ENCODE results near the gene CPOX.
"Not testable (repeated sequence)": the region's sequence is repeated elsewhere in the genome, so short reads cannot be mapped to it uniquely, and the experiment has no call there.

Gene CPOX

DNA sequence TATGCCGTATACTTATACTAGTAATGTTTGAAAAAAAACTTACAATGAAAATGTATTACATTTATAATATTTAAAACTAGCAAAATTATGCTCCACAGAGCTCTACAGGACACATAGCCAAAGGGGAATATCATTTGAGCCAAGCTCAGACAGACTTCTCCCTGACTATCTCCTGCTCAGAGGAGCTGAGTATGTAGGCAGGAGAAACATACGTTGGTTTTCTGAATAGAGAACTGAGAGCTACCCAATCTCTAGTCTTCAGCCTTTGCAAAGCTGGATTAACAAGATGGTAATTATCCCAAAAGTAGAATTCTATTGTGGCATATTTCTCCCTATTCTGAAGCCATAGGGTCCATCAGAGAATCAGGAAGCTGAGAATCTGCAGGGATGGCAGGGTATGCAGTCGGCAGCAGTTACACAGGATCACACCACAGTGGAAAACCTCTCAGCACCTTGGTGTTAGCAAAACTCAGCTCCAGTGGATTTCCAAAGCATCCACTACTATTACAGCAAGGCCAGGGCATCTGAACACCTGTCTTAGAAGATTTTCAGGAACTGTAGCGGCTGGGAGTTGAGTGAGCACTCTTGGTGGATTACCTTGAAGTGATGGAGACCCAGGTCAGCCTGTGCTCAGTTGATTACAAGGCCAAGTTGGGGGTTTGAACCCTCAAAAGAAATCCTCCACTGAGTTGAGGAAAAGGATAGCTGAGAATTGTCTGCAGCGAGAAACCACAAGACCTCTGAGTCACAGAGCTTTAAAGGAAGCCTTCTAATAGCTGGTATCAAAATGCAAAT is 31.5 kb downstream of the CPOX start:
- peak; percentile 6 for DNase-seq (ENCODE audit: low read depth)

DNA sequence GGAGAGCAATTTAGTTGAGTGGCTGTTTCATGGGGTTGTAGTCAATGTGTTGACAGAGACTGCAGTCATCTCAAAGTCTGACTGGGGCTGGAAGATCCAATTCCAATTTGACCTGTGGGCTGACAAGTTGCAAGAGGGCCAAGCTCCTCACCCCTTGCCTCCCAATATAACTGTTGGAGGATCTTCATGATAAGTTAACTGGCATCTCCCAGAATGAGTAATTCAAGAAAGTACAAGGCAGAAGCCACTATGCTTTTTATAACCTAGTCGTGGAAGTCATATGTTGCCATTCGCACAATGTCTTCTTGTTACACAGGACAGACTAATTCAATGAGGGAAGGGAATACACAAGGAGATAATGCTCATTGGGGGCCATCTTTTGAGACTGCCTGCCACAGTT is 32.5 kb downstream of the CPOX start:
- DNase-seq (ENCODE audit: low read depth): no peak

DNA sequence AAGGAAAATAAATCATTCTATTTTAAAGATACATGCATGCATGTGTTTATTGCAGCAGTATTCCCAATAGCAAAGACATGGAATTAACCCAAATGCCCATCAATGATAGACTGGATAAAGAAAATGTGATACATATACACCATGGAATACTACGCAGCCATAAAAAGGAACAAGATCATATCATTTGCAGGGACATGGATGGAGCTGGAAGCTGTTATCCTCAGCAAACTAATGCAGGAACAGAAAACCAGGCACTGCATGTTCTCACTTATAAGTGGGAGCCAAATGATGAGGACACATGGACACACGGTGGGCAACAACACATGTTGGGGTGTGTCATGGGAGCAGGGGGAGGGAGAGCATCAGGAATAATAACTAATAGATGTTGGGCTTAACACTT is 33.6 kb downstream of the CPOX start:
- DNase-seq (ENCODE audit: low read depth): not testable (repeated sequence)

DNA sequence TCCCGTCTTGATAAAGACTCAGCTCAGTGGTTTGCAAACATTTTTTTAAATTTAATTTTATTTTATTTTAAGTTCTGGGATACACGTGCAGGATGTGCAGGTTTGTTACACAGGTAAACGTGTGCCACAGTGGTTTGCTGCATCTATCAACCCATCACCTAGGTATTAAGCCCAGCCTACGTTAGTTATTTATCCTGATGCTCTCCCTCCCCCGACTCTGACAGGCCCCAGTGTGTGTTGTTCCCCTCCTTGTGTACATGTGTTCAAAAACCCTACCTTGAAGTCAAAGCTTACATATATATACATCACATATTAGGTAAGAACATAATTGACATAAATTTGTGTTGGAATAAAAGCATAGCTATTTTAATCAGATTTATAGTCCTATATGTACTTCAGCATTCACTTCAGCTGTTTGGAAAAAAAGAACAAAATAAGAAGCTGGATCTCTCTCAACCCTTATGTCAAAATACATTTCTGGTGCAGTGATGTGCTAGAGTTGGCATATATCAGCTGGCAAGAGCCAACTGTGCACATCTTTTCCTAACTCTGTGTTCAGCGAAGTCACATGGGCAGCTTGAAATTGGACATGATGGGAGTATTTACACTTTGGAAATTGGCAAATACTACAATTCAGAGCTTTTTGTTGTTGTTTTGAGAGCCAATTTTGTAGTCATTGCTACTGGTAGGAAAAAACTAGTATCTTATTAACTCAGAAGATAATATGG is 35.1 kb downstream of the CPOX start:
- DNase-seq (ENCODE audit: low read depth): no peak

DNA sequence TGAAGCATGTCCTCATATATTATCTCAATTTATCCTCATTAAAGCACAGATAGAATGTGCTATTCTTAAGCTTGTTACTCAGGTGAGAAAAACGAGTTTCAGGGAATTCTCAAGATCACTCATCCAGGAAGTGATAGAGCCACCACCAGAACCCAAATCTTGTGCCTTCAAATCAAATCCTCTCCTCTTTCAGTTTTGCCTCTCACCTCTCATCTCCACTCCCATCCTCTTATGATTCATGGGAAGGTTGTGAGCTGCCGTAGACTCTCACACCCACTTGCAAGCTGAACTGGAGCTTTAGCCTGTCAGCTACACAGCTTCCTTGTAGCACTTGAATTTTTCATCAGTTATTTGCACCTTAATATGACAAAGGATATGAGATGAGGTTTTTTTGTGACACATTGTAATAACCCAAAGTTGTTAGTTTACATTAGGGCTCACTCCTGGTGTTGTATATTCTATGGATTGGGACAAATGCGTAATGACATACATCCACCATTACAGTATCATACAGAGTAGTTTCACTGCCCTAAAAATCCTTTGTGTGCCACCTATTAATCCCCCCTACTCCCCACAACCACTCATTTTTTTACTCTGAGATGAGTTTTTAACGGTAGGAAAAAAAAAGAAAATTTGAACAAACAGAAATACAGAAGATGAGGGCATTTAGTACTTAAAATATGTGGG is 35.9 kb downstream of the CPOX start:
- DNase-seq (ENCODE audit: low read depth): no peak

DNA sequence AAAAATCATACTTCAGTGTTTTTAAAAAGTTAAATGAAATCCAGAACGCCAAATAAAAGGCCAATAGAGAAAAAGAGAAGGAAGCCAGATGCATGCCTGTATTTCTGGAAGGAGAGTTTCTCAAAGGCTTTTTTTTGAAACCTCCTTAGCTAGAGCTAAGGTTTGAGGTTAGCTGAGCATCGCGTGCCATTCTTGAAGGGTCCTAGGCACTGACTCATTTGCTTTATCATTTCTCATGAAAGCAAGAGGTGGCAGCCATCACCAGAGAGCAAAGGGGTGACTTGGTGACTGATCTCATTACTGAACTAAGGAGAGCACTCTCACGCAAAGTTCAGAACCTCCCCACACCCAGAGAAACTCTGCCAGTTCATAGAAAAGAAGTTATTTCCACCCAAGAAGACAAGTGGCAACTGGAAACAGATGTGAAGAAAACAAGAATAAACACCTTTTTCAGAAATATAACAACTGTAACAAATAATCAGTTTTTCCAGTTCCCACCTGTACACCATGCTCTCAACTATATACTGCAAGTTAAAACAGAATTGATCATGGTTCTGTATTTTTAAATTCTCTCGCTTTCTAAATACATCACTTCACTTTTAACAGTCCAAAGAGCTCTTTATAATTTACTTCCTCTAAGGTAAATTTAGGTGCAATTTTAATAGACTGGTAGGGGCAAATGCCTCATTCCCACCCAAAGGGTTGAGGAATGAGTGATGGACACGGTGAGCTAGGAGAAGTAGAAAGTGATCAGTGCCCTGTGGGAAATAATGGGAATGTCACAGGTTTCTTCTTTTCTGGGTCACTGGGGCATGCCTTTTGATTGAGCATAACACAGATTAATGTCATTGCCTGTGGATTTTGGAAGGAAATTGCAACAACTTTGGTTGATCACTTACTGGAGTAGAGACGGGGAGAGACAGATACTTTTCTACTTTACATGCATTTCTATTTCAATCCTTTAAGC is 37.0 kb downstream of the CPOX start:
- no peak for DNase-seq (ENCODE audit: low read depth)

DNA sequence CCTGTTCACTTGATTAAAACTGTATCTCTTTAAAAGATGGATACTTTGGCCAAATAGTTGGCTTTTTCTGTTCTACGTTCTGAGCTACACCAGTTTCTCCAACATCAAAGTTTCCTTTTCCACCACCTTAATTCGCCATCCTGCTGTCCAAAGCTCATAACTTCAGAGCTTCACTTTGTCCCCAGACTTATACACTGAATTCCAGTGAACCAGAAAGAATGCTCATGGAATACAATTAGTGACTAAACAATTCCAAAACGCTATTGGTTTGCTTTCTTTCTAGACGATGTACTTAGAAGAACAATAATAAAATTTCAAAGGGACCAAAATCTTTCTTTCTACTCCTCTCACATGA is 38.4 kb downstream of the CPOX start:
- DNase-seq (ENCODE audit: low read depth): no peak

DNA sequence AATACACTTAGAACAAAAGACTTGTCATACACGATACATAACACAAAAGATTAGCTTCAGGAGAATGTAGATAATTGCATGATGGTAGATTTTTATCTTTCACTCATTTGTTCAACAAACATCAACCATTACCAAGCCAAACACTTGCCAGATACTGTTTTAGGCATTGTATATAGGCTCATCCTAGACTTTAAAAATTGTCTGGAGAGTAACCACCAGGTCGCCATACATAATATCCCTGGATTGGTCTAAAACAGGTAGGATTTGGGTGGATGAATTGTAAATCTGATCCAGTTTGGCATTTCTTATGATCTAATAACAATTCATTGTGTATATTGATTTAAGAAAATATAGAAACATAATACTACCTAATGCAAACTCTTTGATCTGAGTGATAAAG is 38.8 kb downstream of the CPOX start:
- no peak for DNase-seq (ENCODE audit: low read depth)

DNA sequence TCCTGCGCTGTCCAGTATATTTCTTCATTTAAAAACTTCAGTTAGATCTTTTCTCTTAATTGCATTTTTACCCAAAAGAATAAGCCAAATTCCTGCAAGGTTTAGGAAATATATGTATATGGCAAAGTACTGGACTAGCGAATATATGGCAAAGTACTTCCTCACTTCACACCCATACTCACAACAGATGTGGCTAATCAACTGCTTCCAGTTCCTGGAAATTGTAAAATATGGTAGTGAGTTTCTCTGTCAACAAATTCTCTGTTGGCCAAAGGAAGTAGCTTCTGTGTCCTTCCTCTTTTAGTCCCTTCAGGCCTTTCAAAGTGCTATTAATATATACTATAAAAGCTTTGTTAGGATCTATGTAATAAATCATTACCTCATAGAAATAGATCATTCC is 39.7 kb downstream of the CPOX start:
- DNase-seq (ENCODE audit: low read depth): no peak

DNA sequence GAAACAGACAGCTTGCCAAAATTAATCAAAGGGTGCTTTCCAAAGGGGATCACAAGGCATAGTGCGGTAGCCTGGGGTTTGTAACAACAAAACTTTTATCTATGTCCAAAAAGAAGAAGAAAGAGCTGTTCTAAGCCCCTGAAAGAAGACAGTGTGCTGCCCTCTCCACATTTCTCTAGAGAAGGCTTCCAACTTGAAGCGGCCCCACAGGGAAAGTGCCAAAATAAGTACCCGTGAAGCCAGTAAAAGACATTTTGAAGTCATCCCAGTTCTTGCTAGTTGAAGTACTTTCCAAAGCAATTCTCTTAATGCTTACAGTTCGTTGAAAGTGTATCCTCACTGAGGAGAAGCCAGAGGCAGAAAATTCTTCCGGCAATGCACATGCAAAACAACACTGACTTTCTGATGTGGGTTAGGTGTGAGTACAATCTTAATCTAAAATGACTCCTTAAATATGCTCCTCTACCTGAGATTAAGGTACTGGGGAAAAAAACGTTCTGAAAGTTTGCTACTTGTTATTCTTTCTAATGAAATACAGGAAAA is 40.3 kb downstream of the CPOX start:
- no peak for DNase-seq (ENCODE audit: low read depth)

DNA sequence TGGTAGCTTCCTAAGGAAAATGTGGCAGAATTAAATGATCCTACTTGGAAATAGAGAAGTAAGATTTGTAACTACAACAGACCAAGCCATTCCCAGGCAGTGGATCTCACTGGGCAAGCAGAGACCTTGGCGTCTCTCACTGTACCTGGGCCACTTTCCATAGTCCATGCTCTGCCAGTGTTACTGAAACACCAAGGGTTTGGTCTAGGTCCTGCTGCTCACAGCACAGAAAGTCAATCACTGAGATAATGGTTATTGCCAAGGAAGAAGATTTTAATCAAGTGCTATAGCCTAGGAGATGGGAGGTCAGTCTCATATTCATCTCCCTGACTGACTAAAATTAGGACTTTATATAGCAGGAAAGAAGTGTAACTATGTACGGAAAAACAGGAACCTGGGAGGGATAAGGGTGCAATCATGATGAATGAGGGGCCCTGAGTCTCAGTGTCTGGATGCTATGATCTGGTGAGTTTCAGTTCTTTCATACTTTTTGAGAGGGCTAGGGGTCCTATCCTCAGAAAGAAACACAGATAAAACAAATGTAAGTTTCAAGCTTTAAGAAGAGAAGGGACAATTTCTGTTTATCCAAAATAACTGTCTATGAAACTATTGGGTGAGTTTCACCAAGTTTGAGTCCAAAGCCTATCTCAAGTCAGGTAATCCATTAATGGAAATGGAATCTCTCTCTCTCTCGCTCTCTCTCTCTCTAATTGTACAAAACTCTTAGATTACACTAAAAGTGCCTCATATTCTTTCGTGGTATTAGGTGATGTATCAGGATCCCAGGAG is 41.0 kb downstream of the CPOX start:
- DNase-seq (ENCODE audit: low read depth): no peak

DNA sequence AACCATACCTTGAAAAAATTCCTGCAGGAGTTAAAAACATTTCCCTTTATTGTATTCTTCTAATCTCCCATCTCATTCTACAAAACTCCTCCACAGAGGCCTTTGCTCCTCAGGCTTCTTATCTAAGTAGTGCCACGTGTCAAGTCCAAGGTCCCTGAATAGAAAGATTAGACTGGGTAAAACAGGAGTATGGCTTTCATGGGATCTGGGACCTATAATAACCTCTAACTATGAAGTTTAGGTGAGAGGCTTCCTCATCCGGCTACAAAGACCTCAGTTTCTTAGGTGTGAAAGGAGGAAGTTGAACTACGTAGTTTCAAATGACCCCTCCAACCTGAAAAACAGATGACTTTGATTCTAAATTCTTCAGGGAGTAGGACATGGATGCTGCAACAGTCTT is 41.7 kb downstream of the CPOX start:
- DNase-seq (ENCODE audit: low read depth): no peak

DNA sequence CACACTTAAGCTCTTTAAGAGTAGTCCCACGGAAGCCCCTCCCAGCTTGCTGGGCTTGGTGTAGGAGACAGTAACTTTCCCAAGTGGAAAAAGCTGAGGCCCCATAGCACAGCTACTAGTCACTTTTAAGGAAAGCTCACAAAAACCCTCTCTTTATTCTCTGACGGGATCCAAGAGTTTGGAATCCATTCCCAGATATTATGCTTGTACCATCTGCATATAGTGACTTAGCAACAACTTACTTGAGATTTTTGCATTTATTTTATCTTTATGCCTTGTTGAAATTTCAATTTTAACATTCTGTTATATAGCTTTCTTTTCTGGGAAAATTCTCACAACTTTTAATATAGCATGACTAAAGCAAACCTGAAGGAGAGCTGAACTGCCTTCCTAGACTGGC is 42.2 kb downstream of the CPOX start:
- DNase-seq (ENCODE audit: low read depth): no peak

DNA sequence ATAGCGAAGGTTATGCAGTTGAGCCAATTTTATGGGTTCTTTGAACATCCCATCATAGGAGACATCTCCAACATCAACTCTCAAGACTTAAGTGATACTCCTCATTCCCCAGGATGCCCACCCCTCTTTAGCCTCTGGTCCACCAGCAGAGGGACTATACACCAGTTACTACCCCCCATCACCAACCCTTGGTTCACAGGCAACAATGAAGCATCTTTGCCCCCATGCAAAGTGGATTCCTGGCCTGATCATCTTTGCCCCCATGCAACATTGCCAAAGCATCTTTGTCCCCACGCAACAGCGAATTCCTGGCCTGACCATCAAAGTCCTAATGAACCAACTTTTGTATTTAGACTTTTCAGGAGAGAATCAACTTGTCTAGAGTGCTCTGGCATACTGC is 42.6 kb downstream of the CPOX start:
- no peak for DNase-seq (ENCODE audit: low read depth)

DNA sequence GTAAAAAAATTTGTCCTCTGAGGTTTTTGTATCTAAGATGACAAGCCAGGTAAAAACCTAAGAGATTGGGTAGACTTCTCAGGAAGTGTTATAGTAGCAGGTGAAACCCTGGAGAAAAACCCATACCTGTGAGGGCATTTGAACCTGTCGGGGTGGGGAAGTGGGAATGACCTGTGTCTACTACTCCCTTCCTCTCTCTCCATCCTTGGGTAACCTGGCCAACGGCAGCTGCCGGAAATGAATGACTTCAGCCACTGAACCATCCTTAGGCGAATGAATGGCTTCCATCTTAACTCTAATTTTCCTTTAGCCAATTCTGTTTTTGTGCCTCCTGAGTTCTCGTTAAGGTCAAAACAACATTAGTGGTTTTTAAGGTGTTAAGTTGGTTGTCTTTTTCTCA is 44.9 kb downstream of the CPOX start:
- DNase-seq (ENCODE audit: low read depth): no peak

DNA sequence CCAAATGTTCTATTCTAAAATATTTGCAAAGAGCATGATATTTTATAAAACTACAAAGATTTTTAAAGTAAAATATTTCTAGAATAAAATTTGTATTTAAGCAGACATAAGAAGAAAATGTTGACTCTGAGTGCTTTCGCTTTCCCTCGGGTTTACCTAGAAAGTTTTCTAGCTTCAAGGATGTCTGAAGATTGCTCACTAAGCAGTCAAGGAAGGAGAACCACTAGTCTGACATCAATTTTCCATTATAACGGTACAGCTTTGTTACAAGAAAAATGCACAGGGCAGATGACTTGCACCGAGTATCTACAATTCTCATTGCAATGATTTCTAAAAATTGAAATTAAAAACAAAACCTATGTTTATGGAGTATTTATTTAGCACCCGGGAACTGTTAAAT is 47.5 kb downstream of the CPOX start:
- no peak for DNase-seq (ENCODE audit: low read depth)

DNA sequence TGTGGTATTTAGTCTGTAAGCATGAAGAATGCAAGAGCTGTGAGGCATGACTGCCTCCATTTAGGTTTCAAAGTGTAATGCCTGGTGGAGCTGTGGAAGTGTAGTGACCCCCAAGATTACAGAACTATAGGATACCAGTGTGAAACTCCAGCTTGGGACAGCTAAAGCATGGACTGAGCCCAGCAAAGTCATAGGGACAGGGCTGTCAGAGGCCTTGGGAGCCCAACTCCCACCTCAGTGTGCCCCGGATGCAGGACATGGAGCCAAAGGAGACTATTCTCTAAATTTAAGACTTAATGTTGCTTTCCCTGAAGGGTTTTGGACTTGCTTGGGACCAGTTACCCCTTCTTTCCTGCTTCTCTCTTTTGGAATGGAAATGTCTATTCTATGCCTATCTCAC is 50.8 kb downstream of the CPOX start:
- DNase-seq (ENCODE audit: low read depth): no peak

DNA sequence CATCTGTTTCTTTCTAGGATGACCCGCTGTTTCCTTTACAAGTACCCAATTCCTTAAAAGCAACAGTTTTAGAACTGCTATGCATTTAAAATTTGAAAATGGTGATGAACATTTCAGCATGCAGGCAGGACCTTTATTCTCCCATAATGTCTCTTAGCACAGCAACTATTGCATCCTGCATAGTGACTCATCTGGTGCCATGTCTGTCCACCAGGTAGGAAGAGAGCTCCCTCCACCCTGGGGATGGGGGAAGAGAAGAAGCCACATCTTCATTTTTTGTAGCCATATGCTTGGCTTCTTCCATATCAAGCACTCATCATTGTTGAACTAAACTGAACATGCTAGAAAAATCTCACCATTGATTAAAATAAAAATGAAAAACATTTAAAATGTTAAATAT is 51.7 kb downstream of the CPOX start:
- DNase-seq (ENCODE audit: low read depth): no peak

DNA sequence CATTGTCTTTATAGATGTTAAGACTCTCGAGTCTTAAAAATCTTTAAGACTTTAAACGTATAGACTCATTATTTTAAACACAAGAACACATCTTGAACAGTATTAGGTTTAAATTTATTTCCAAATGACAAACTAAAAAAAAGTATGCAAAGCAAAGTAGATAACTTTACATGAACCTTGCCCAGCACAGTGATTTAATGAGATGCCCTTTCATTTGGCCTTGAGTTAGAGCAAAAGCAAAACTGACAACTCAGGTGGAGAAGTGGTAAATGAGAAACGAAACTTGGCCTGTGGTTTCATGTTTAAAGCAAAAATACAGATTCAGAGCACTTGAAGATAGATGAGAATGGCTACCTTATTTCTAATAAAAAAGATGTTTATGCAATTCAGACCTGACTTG is 53.1 kb downstream of the CPOX start:
- DNase-seq (ENCODE audit: low read depth): no peak

DNA sequence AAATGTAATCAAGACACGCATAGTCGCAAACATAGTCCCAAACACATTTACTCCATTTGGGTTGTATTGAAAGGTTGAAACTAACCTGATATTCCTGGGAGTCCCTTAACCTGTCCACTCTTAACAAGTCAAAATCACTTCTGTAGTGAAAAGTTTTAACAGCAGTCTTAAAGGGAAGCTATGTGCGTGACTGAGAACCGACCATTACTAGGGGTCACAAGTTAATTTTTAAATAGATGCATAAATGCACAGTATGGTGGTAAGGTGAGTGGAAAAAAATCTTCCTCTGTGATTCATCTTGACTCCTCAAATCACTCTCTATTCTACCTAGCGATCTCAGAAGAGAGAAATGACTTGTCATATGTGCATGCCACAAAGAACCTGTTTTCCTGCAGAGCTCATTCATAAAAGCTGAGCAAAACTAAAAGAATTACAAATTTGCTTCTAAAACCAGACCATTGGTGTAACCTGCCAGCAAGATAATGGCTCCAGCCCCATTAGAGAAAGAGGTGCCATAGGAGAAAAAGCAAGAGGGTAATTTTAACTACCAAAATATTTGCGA is 56.9 kb downstream of the CPOX start:
- DNase-seq (ENCODE audit: low read depth): no peak

DNA sequence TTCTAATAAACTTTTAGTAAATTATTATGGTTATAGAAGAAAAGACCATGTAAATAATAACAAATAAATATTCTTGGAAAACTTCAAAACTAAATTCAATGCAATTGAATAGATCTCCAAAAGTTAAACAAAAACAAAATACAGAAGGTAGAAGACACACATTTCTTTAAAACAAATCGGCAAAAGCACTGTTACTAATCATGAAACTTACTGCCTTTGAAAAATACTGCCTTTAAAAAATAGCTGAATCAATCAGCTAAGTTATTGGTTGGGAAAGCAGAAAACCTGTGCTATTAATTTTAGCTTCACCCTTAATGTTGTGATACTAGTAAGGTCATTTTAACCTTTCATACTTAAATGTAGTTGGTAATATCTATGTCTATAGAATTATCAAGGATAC is 58.7 kb downstream of the CPOX start:
- DNase-seq (ENCODE audit: low read depth): no peak
